AG04450 (cell line): ENCODE results near the gene GPR137. TPM values are rescaled to one million over a fixed set of nuclear protein-coding genes. Genes with fewer than 3 reads are reported as not detected.
A peak's percentile ranks its signal among the peaks of the same experiment; 100 is the strongest.

Experiments used
- CTCF ChIA-PET: fragments of 300-600, 350-600 bp; formaldehyde crosslinking; extraction: SDS; loops from one replicate; lab custom pipeline; 2022; ENCODE audit warnings: antibody characterized with exemption, inconsistent platforms; lab: Charles Lee
- POLR2A ChIA-PET: fragments of 350-600 bp; formaldehyde crosslinking; extraction: SDS; loops from one replicate; lab custom pipeline; 2021; ENCODE audit warnings: antibody characterized with exemption, inconsistent platforms; lab: Yijun Ruan, JAX
- DNase-seq: peaks from one replicate; pipeline ENCODE4 v3.0.0-alpha.2; 2011; ENCODE audit warnings: low read depth, low spot score
- H3K27ac ChIP-seq: one replicate; pipeline ENCODE4 v1.5.1; 2012; ENCODE audit warnings: low read depth, low read length, control low read depth
- H3K27me3 ChIP-seq: one replicate; pipeline ENCODE4 v1.6.0; 2012; ENCODE audit warnings: low read length; ENCODE audit not compliant: control insufficient read depth, insufficient read depth
- H3K4me3 ChIP-seq: 2 replicates; pipeline ENCODE4 v1.5.1; 2011; ENCODE audit warnings: mild to moderate bottlenecking, low read depth, low read length, control low read depth
- H3K9me3 ChIP-seq: 2 replicates; pipeline ENCODE4 v1.5.1; 2012; ENCODE audit warnings: low read length; ENCODE audit not compliant: control insufficient read depth, insufficient read depth
- polyA plus RNA-seq: library from polyadenylated mRNA; depleted of rRNA; stranded (reverse); fragments of >200 nt; gene quantifications from 2 replicates; pipeline ENCODE4 v1.2.3, GENCODE V29; 2011
- TF ChIP-seq, protein P1 (sequence below): IDR thresholded peaks from 2 replicates; pipeline ENCODE4 v1.5.1; 2011; ENCODE audit warnings: low read depth, low read length, control low read depth, inconsistent platforms

The GPR137 gene
- polyA plus RNA-seq, 1 experiment: 12.4 TPM

DNA sequence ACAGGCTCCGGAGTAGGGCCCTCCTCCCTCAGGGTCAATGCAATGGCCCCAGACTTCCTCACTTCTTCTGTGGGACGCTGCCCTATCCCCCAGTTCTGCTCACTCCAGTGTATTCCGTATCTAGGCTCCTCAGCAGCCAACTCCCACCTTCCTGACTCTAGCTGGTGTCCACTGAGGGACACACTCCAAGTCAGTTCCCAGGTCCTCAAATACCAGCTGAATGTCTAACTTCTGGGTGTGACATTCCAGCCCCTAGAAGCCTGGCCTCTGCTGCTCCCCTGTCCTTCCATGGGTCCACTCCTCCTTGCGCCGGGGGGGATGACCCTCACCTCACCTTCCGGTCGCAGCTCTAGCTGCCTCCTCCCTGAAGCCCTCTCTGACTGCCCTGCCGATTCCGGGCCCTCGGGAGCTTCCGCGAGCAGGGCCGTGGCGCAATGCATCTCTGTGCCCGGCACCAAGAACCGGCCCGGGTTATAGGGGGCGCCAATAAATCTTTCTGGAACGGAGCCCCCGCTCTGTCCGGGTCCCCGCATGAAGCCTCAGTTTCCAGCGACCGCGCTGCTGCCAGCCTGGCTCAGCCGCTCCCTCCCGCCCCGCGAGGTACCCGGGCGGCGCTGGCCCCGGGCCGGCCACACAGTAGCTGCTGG, 16.6 kb upstream of the GPR137 start:
- ChIA-PET POLR2A (interaction anchor here (0.7 to 4.1 kb wide), 7 partner anchors 11 to 83 kb away, joined by 3 to 28 read pairs (median 4); partner anchors contain the start of genes BAD, GPR137, PPP1R14B and STIP1), CTCF (interaction anchor here (0.5 to 4.0 kb wide), 4 partner anchors 18 to 86 kb away, joined by 3 to 23 read pairs (median 6); partner anchors contain the start of genes FKBP2 and PLCB3)
- Histone ChIP-seq H3K27ac (peak overlapping the region; percentile 95), H3K27me3 (no peaks in the 10 kb centered on the region), H3K9me3 (no peaks in the 10 kb centered on the region; the same call in 1 of the 2 replicates), H3K4me3 (peak overlapping the region; percentile 66)
- TF ChIP-seq, protein P1, sequence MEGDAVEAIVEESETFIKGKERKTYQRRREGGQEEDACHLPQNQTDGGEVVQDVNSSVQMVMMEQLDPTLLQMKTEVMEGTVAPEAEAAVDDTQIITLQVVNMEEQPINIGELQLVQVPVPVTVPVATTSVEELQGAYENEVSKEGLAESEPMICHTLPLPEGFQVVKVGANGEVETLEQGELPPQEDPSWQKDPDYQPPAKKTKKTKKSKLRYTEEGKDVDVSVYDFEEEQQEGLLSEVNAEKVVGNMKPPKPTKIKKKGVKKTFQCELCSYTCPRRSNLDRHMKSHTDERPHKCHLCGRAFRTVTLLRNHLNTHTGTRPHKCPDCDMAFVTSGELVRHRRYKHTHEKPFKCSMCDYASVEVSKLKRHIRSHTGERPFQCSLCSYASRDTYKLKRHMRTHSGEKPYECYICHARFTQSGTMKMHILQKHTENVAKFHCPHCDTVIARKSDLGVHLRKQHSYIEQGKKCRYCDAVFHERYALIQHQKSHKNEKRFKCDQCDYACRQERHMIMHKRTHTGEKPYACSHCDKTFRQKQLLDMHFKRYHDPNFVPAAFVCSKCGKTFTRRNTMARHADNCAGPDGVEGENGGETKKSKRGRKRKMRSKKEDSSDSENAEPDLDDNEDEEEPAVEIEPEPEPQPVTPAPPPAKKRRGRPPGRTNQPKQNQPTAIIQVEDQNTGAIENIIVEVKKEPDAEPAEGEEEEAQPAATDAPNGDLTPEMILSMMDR: no peak
- DNase-seq: no peak

DNA sequence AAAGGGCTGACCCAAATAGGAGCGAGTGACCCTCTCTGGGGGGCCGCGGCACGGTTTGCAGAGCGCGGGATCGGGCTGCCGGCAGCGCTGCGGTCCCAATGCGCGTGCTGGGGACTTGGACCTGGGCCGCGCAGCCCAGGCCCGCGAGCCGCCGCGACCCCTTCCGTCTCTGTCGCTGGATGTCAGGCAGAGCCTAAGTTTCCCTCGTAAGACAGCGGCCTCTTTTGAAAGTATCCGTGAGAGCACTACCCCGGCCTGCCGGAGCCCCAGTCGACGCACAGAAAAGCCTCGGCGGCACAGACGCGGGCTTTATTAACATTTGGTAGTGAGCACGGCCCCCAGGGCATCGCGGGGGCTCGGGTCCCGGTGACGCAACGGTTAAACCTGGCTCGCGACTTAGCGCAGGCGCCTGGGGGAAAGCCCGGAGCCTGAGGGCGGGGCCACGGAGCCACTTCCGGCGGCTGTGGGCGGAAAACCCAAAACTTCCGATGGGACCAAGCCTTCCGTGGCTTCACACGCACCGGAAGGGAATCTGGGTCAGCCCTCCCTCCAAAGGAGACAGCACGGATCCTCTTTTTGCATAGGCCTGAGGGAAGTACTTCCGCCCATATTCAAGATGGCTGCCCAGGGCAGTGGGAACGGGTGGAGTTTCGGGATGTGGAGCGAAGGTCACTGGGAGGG, 16.0 kb upstream of the GPR137 start:
- POLR2A ChIA-PET: interaction anchor here (0.7 to 4.1 kb wide), 11 partner anchors 15 to 96 kb away, joined by 3 to 28 read pairs (median 4); partner anchors contain the start of genes BAD, GPR137, PRDX5 and STIP1
- DNase-seq: peak; percentile 100
- CTCF ChIA-PET: interaction anchor here (1.0 to 4.0 kb wide), 5 partner anchors 19 to 86 kb away, joined by 3 to 24 read pairs (median 10); partner anchors contain the start of genes CATSPERZ and PLCB3
- H3K27ac ChIP-seq: peak overlapping the region; percentile 95
- no peaks in the 10 kb centered on the region for H3K27me3 ChIP-seq
- peak overlapping the region; percentile 74 for H3K4me3 ChIP-seq
- no peaks in the 10 kb centered on the region; the same call in 1 of the 2 replicates for H3K9me3 ChIP-seq
- TF ChIP-seq, protein P1: no peak; the same call in 1 of the 2 replicates

DNA sequence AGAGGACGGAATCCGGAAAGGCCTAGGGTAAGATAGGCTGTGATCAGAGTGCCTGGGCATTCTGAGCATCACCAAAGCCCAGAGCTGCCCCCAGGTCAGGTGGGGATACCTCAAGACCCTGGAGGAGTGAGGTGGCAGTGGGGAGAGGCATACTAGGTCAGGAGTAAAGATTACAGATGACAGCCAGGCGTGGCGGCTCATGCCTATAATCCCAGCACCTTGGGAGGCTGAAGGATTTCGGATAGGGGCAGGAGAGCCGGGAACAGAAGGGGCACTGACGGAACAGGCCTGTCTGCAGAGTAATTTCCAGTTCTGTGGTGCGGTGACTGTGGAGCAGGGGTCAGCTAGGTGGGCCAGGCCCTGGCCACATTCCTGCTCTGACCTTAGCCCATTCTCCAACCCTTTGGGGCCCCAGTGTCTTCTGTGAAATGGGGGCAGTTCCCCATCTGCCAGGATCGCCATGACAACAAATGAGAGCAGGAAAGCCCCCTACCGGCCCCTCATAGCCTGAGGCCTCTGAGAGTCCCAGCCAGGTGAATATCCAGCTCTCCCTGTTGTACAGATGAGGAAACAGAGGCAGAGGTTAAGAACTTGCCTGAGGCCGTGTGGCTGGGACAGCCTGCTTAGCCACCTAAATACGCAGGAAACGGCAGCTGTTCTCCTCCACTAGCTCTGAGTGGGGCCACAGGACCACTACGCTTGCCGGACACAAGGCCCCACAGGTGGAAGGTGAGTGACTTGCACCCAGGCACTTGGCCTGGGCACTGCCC, 10.4 kb upstream of the GPR137 start:
- no peak overlapping the region for H3K4me3 ChIP-seq
- ChIA-PET CTCF (interaction anchor here (0.9 to 1.5 kb wide), 3 partner anchors 22 to 26 kb away, joined by 3 to 16 read pairs (median 5); no protein-coding TSS in a partner anchor), POLR2A (no interaction called here)
- no peak overlapping the region for H3K27ac ChIP-seq
- TF ChIP-seq, protein P1: no peak
- H3K27me3 ChIP-seq: no peaks in the 10 kb centered on the region
- no peaks in the 10 kb centered on the region; the same call in 1 of the 2 replicates for H3K9me3 ChIP-seq
- DNase-seq: no peak

DNA sequence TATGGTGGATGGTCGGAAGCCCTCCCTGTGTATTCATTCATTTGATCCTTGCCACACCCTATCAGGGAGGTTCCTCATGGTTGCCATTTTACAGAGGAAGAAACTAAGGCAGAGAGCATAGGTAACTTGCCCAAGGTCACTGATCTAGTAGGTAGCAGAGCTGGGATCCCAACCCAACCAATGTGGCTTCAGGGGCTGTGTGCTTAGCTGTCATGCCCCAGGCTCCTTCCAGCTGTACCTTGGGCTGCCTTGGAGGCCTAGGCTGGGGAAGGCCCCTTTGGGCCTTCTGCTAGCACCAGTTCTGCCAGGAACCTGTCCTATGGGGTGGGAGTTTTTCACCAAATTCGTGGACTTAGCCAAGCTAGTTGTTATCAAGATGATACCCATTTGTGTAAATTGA, 9.8 kb upstream of the GPR137 start:
- H3K27ac ChIP-seq: no peak overlapping the region

More for the DNA sequence above, 9.8 kb upstream of the GPR137 start:
- DNase-seq: no peak
- Histone ChIP-seq H3K4me3 (no peak overlapping the region), H3K27me3 (no peaks in the 10 kb centered on the region), H3K9me3 (no peaks in the 10 kb centered on the region; the same call in 1 of the 2 replicates)
- TF ChIP-seq, protein P1: no peak
- CTCF ChIA-PET: interaction anchor here (0.9 to 1.5 kb wide), 3 partner anchors 21 to 29 kb away, joined by 3 to 5 read pairs (median 5); no protein-coding TSS in a partner anchor
- POLR2A ChIA-PET: no interaction called here
